Measurements from ENCODE around the gene PAK5. TPM values are rescaled to one million over a fixed set of nuclear protein-coding genes. Genes with fewer than 3 reads are reported as not detected.

PAK5 gene
- total RNA-seq, 1 donor from 2014 or later = under 0.01 TPM

DNA sequence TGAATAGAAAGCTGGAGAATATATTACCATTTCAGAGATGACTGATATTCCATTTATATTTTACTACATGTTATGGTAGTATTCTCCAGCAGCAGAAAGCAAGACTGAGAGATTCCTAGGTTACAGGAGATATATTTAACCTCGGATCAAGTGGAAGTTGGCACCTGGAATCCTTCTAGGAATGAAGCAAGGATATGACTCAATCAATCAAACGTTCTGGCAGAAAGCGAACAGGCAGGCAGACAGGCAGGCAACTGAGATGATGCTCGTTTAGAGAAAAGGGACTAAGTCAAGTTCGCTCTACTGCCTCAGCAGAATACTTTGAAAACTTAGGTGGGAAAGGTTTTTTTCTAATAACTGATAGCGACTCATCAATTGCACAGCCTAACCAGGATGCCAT lies 46.2 kb downstream of the PAK5 start:
- DNase-seq (ENCODE audit: low read depth in 2 of 2) = no peak

- no peak for DNase-seq (ENCODE audit: low read depth in 2 of 2)
Measured at GRCh38 chr20:9789131-9789530, 49.7 kb downstream of the PAK5 start.

- no peak for DNase-seq (ENCODE audit: low read depth in 2 of 2)
Measured at GRCh38 chr20:9775176-9775575, 63.7 kb downstream of the PAK5 start.

DNA sequence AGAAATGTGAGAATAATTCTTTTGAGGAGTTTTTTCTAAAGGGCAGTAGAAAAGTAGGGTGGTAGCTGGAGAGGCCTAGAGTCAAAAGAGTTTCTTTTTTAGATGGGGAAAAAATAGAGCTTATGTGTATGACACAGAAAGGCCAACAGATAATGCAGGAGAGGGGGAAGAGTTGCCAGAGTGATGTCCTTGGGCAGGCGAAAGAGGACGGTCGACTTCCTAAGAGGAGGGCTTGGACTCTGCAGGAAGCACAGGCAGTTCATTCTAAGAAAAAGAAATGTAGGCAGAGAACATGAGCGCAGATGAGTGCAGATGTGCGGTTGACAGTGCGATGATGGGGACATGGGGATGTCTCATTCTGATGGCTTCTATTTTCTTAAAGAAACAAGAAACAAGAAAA lies 68.9 kb downstream of the PAK5 start:
- no peak for DNase-seq (ENCODE audit: low read depth in 2 of 2)

GRCh38 chr20:9761476-9761875 lies 77.4 kb downstream of the PAK5 start:
- DNase-seq (ENCODE audit: low read depth in 2 of 2) = no peak

GRCh38 chr20:9759392-9759791 lies 79.5 kb downstream of the PAK5 start:
- no peak for DNase-seq (ENCODE audit: low read depth in 2 of 2)

DNA sequence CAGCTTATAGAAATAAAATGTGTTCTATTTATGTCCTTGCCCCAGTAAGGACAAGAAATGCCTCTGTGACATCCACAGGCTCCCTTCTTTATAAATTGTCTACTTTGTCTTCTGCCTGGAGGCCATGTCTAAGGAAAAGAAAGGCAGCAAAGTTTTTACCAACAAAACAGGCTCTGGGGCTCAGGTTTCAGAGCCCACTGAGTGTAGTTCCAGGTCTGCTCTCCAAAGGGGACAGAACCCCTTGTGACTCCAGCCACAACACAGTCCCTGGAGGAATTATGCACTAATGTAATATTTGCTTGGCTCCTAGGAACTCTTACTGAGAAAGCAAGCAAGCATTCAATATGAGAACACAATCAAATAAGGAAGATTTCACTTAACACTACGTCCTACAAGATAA lies 80.1 kb downstream of the PAK5 start:
- DNase-seq (ENCODE audit: low read depth in 2 of 2) = no peak

DNA sequence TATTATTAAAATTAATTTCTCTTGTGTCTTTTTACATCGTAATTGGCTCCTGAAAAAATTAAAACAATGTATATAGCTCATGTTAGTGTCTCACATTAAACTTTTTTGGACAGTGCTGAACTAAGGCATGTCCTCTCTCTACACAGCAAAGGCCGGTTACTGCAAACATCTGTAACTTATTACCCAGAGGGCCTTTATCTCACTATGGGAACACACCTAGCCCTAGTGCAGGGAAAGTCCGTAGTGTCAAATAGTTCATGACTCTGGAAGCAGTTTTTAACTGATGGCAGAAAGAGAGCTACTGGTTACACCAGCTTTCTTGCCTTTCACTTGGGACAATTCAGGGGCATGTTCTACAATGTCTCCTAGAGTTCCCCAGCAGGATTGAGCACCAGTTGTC lies 82.2 kb downstream of the PAK5 start:
- no peak for DNase-seq (ENCODE audit: low read depth in 2 of 2)

GRCh38 chr20:9755301-9755700 lies 83.6 kb downstream of the PAK5 start:
- no peak for DNase-seq (ENCODE audit: low read depth in 2 of 2)

DNA sequence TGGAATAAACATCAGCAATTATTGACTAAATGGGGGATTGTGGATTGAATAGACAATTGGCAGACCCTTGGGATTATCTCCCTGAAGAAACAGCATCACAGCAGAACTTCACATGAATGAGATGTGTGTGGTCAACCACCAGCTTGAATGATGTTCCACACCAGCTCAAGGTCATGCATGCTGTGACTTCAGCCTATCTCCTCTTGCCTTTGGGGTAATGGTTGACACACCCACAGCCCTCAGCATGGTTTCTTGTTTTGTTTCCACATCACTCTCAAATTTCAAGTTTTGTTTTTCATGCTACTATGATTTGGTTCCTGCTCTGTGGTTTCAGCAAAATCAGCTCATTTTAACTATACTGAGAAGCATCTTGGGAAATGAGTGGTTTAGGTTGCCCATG lies 94.3 kb downstream of the PAK5 start:
- no peak for DNase-seq (ENCODE audit: low read depth in 2 of 2)

DNA sequence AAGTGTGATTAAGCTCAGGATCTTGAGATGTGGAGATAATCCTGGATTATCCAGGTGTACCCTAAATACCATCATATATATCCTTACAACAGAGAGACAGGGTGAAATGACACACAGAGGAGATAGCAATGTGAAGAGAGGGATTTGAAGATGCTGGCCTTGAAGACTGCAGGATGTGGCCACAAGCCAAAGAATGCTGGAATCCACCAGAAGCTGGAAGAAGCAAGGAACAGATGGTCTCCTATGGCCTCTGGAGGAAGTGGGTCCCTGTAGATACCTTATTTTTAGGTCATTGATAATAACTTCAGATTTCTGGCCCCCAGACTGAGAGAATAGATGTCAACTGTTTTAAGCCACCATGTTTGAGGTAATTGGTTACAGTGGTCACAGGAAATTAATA lies 95.0 kb downstream of the PAK5 start:
- no peak for DNase-seq (ENCODE audit: low read depth in 2 of 2)

DNA sequence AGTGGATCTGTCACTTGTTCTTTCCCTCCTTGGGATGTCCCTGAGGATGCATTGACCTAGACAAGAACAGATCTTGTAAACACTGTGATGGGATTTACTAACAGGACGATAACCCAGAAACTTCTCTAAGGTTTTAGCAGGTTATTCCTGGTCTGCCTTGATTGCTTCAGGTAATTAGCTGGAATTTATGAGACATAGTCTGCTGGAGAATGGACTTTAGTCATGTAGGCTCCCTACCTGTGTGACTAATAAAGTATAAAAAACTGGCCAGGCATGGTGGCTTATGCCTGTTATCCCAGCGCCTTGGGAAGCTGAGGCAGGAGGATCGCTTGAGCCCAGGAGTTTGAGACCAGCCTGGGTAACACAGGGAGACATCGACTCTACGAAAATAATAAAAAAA lies 96.1 kb downstream of the PAK5 start:
- no peak for DNase-seq (ENCODE audit: low read depth in 2 of 2)

DNA sequence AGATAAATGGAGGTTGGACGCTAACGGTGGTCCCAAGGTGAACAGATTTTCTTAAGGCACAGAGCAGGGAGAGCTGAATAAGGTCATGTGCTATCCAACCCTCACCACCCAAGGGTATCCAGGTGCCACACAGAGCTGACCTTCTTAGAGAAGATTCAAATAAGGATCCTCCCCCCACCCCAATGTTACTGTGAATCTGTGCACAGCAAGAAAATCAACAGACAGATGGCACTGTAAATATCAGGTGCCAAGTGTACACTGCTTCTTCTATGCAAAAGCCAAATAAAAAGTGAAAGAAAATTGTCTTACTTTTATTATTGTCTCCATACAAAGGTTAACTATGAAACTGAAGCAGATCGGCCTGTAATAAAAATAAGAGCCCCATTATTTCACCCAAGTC lies 96.9 kb downstream of the PAK5 start:
- DNase-seq (ENCODE audit: low read depth in 2 of 2) = no peak

- DNase-seq (ENCODE audit: low read depth in 2 of 2) = no peak
Measured at GRCh38 chr20:9740486-9740885, 98.4 kb downstream of the PAK5 start.

DNA sequence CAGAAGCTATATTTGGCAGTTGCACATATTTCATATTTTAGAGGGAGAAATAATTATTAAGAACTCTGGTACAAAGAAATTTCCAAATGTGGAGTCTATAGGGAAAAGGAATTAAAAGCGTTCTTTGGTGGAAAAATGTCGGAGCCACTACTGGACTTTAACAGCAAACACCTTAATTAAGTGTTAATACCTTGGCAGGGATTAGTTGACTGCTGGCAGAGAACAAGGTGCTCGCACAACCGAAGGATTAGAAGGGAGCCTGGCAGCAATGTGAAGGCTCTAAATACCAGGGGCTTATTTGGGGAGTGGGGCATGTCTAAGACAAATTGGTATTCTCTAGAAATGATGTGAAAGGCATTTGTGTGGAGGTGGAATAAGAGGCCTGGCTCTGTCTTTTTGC lies 98.9 kb downstream of the PAK5 start:
- DNase-seq (ENCODE audit: low read depth in 2 of 2) = no peak

GRCh38 chr20:9736373-9736772 lies 102.5 kb downstream of the PAK5 start:
- DNase-seq (ENCODE audit: low read depth in 2 of 2) = no peak

GRCh38 chr20:9723501-9724202 lies 115.2 kb downstream of the PAK5 start:
- DNase-seq (ENCODE audit: low read depth in 2 of 2) = no peak

DNA sequence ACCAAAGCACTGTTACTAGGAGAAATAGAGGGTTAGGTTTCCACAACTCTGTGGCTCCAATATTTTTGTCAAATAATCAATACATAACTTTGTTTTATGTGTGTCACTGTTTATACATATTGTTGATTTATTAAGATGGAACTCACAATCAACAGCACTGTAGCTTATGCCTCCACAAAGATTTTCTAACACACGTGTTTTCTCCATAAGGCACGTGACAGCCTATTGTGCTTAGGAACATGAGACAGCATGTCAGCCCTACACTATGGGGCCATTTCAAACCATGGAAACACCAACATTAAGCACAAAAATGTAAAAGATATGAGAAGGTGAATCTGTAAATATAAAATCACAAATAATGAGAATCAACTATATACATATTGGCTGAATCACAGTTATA lies 127.0 kb downstream of the PAK5 start:
- no peak for DNase-seq (ENCODE audit: low read depth in 2 of 2)

- no peak for DNase-seq (ENCODE audit: low read depth in 2 of 2)
Measured at GRCh38 chr20:9710685-9711084, 128.2 kb downstream of the PAK5 start.

- no peak for DNase-seq (ENCODE audit: low read depth in 2 of 2)
Measured at GRCh38 chr20:9705722-9706476, 133.0 kb downstream of the PAK5 start.

DNA sequence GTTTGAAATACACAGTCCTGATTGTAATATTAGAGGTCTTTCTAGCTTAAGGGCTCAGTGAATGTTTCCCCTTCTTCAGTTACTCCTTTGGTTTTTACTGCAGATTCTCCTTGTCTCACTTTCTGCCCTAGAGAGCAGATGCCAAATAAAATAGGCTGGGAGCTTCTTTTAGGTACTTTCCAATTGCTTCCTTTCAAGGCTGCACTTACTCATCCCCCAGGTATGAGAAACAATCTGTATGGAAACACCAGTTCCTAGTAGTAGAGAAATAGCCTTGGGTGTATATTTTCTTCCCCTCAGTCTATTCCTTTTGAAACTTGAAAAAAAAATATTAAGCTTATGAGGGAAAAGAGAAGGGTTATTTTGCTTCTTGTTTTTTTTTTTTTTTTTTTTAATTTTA lies 139.7 kb downstream of the PAK5 start:
- DNase-seq (ENCODE audit: low read depth in 2 of 2) = no peak

- DNase-seq (ENCODE audit: low read depth in 2 of 2) = no peak
Measured at GRCh38 chr20:9689041-9689440, 149.8 kb downstream of the PAK5 start.

DNA sequence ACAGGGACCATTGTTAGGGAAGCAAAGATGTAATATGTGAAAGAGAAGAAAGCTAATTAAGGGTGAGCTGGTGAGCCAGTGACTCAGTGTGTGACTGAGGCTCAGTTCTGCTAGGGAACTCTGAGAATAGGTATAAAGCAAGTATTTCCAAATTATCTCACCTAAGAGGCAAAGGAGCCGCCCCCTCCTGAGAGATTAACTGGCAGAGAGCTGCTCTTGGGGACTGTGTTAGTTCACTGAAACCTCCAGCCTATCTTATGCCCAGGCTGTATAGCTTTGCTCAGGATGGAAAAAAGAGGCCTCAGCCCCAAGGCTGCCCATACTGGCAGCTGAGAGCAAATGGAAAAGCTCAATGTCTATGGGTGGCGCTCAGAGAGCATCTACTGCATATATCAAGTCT lies 152.0 kb downstream of the PAK5 start:
- no peak for DNase-seq (ENCODE audit: low read depth in 2 of 2)

All from dermis microvascular lymphatic vessel endothelial cell (primary cell).